Suprapubic skin (tissue), 4 donors: ENCODE measurements around the gene FAM120C. TPM values are rescaled to one million over a fixed set of nuclear protein-coding genes. Genes with fewer than 3 reads are reported as not detected.

Experiments
- DNase-seq, 2 donors: peaks; one replicate each; pipeline ENCODE4 v3.0.0-alpha.2; 2019; ENCODE audit warnings: low spot score in 2 of 2
- H3K27ac ChIP-seq: fragments of 200-600 bp; sonication (generic); one replicate; pipeline ENCODE4 v1.5.1; 2019
- H3K27me3 ChIP-seq: fragments of 200-600 bp; sonication (generic); one replicate; pipeline ENCODE4 v1.5.1; 2019
- H3K36me3 ChIP-seq: fragments of 200-600 bp; sonication (generic); one replicate; pipeline ENCODE4 v1.5.1; 2019
- H3K4me1 ChIP-seq: fragments of 200-600 bp; sonication (generic); one replicate; pipeline ENCODE4 v1.5.1; 2019
- H3K4me3 ChIP-seq: fragments of 200-600 bp; sonication (generic); one replicate; pipeline ENCODE4 v1.5.1; 2019; ENCODE audit warnings: mild to moderate bottlenecking
- H3K9me3 ChIP-seq: fragments of 200-600 bp; sonication (generic); one replicate; pipeline ENCODE4 v1.5.1; 2019
- EP300 ChIP-seq: sonication (generic); formaldehyde crosslinking; IDR thresholded peaks from one replicate; pipeline ENCODE4 v1.6.1; 2017; ENCODE audit warnings: antibody characterized with exemption
- POLR2A ChIP-seq, 2 donors: fragments of 450-650 bp; IDR thresholded peaks; one replicate each; pipeline ENCODE4 v1.6.1; 2017; ENCODE audit warnings: antibody characterized with exemption in 2 of 2, mild to moderate bottlenecking in 2 of 2, moderate library complexity in 2 of 2
- POLR2AphosphoS5 ChIP-seq, 3 donors: sonication (generic); formaldehyde crosslinking; IDR thresholded peaks; one replicate each; pipeline ENCODE4 v1.6.1; 2017; ENCODE audit warnings: antibody characterized with exemption in 3 of 3
- WGBS: methylation state at CpG from one replicate; pipeline ENCODE4 v1.1.5; 2018; 5-methylcytosine and 5-hydroxymethylcytosine counted together
- total RNA-seq, 4 donors: library from RNA; depleted of rRNA; stranded (reverse); fragments of >200 nt; gene quantifications; one replicate each; pipeline ENCODE4 v1.1.0, GENCODE V29; 2016
- TF ChIP-seq, protein P1 (sequence below), 2 donors: fragments of 200-600 bp in 1 of 2; fragments of 450-650 bp in 1 of 2; sonication (generic) in 1 of 2; IDR thresholded peaks; one replicate each; pipeline ENCODE4 v1.5.1; 2016 to 2019; ENCODE audit warnings: antibody characterized with exemption in 2 of 2, mild to moderate bottlenecking in 1 of 2, moderate library complexity in 1 of 2

The FAM120C gene
- total RNA-seq, 4 donors from 2014 or later, result 8.5 to 16.3 (median 10.3) TPM

DNA sequence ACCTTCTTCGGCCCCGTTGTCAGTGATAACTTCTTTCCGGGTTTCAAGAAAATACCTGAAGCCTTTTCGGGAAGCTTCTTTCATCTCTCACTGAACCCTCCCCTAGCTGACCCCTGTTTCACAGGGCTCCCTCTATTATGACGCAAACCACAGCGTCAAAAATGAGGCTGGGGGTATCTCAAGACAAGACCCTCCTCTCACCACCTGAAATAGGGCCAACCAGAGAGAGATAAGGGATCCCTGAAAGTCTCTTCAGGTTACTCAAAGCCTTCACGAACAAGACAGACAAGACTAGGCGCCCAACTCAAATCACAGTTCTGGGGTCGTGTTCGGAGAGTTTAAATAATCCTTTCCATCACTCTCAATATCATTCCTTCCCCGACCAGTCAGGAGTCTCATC is 140.0 kb downstream of the FAM120C start:
- Histone ChIP-seq H3K4me3 (peak overlapping the region; percentile 63), H3K27ac (peak overlapping the region; percentile 29), H3K36me3 (peaks cover 16% of the 10 kb centered on the region), H3K27me3 (no peaks in the 10 kb centered on the region), H3K9me3 (no peaks in the 10 kb centered on the region), H3K4me1 (peaks cover 7% of the 10 kb centered on the region)
- TF ChIP-seq POLR2AphosphoS5 (IDR thresholded peaks at IDR 0.05) (no peak), EP300 (no peak), POLR2A (IDR thresholded peaks at IDR 0.05) (no peak)
- TF ChIP-seq, protein P1, sequence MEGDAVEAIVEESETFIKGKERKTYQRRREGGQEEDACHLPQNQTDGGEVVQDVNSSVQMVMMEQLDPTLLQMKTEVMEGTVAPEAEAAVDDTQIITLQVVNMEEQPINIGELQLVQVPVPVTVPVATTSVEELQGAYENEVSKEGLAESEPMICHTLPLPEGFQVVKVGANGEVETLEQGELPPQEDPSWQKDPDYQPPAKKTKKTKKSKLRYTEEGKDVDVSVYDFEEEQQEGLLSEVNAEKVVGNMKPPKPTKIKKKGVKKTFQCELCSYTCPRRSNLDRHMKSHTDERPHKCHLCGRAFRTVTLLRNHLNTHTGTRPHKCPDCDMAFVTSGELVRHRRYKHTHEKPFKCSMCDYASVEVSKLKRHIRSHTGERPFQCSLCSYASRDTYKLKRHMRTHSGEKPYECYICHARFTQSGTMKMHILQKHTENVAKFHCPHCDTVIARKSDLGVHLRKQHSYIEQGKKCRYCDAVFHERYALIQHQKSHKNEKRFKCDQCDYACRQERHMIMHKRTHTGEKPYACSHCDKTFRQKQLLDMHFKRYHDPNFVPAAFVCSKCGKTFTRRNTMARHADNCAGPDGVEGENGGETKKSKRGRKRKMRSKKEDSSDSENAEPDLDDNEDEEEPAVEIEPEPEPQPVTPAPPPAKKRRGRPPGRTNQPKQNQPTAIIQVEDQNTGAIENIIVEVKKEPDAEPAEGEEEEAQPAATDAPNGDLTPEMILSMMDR (IDR thresholded peaks at IDR 0.05), result no peak
- WGBS, result 43% methylated on average over 11 of the region's 11 CpGs
- no peak for DNase-seq

DNA sequence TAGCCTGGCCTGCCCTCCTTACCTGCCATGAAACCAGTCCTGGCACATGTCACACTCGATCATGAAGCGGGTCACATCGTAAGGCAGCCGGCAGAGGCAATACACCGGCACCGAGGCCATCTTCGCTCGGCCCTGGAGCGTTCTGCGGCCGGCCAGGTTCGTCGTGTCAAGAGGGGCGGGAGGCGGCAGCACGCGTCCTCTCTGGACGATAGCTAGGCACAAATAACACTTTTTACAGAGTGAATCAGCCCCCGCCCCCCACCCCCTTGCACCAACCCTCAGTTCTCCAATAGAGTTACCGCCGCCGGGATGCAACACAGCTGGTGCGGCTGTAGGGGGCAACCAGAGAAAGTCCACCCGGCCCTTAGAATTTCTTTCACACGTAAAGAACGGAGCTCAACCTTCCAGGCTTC is 140.4 kb downstream of the FAM120C start:
- DNase-seq, result peak in 1 of 2 donors; percentile 62
- 43% methylated on average over 18 of the region's 26 CpGs for WGBS
- Histone ChIP-seq H3K4me1 (peaks cover 7% of the 10 kb centered on the region), H3K36me3 (peaks cover 16% of the 10 kb centered on the region), H3K27me3 (no peaks in the 10 kb centered on the region), H3K4me3 (peak overlapping the region; percentile 63), H3K9me3 (no peaks in the 10 kb centered on the region), H3K27ac (no peak overlapping the region)
- TF ChIP-seq, protein P1 (IDR thresholded peaks at IDR 0.05), result peak in 1 of 2 donors; percentile 12
- no peak for TF ChIP-seq EP300

DNA sequence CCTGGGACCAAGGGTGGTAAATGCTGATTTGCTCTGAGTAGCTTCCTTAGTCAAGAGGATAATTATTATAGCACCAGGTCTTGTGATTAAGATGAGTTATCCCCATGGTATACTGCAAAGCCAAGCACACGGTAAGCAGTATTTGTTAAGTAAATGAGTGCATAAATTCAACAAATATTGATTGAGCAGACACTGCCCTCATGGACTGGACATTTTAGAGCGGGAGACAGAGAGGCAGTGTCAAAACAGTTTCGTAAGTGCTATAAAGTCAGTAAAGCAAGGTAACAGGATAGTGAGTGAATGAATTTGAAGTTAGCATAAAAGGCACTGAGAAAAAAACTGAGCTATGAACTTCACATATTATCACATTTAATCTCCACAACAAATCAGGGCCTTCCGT is 152.7 kb downstream of the FAM120C start:
- TF ChIP-seq POLR2AphosphoS5 (IDR thresholded peaks at IDR 0.05), result no peak
- TF ChIP-seq EP300, result no peak
- TF ChIP-seq, protein P1 (IDR thresholded peaks at IDR 0.05), result no peak
- no peak for TF ChIP-seq POLR2A (IDR thresholded peaks at IDR 0.05)
- no peak for DNase-seq
- H3K27ac ChIP-seq, result no peak overlapping the region
- H3K4me1 ChIP-seq, result peaks cover 5% of the 10 kb centered on the region
- H3K4me3 ChIP-seq, result no peak overlapping the region
- H3K9me3 ChIP-seq, result no peaks in the 10 kb centered on the region
- H3K27me3 ChIP-seq, result no peaks in the 10 kb centered on the region
- WGBS, result 83% methylated on average over 4 of the region's 4 CpGs
- H3K36me3 ChIP-seq, result peaks cover 13% of the 10 kb centered on the region

DNA sequence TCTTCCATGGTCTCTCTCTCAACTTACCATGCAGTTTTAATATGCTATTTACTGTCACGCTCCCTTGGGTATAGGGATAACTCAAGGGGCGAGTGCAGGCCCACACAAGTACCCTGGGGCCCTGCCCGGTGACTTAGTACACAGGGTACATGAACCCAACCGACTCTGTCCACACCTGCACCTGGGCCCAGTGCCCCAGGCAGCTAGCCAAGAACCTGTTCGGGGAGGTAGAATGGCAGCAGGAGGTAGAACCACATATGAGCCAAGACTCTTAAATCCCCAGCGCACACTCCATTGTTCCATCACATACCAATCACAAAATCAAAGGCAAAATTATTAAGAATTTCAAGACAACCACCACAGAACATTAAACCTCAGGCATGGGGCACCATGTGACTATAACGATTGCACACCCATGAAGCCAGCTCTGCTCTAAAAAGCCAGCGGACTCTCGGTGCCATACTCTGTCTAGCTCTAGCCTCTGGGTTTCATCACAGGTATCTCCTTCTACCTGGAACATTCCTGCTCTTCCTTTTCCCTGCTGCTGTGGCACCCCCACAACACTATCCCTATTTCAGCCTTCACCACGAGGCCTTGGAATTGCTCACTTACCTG is 153.4 kb downstream of the FAM120C start:
- TF ChIP-seq, protein P1 (IDR thresholded peaks at IDR 0.05), result no peak
- TF ChIP-seq POLR2A (IDR thresholded peaks at IDR 0.05) (no peak), EP300 (no peak), POLR2AphosphoS5 (IDR thresholded peaks at IDR 0.05) (no peak)
- no peak for DNase-seq
- no peak overlapping the region for H3K27ac ChIP-seq
- H3K27me3 ChIP-seq, result no peaks in the 10 kb centered on the region
- peaks cover 13% of the 10 kb centered on the region for H3K36me3 ChIP-seq
- peaks cover 5% of the 10 kb centered on the region for H3K4me1 ChIP-seq
- H3K9me3 ChIP-seq, result no peaks in the 10 kb centered on the region
- no peak overlapping the region for H3K4me3 ChIP-seq
- 65% methylated on average over 10 of the region's 10 CpGs for WGBS

DNA sequence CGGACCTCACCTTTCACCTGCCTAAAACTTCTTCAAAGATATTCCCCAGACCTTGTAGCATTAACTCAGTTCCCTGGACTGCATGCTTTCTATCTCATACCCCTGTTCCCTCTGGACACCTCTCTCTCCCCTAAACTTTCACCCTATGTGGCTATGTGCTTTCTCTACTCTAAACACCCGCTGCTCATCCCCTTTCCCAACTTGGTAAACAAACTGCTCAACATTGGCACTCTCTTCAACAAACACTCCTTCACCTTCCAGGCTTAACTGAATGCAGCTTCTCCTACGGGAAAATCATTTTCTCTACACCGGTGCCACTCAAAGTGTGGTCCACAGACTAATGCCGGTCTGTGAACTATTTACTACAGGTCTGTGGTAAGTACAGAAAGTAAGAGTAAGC is 158.7 kb downstream of the FAM120C start:
- DNase-seq, result no peak
- 88% methylated on average over 5 of the region's 5 CpGs for WGBS
- H3K36me3 ChIP-seq, result peaks cover 15% of the 10 kb centered on the region

More for the DNA sequence above, 158.7 kb downstream of the FAM120C start:
- no peaks in the 10 kb centered on the region for H3K9me3 ChIP-seq
- no peak overlapping the region for H3K27ac ChIP-seq
- no peaks in the 10 kb centered on the region for H3K4me1 ChIP-seq
- H3K4me3 ChIP-seq, result no peak overlapping the region
- no peaks in the 10 kb centered on the region for H3K27me3 ChIP-seq
- TF ChIP-seq POLR2AphosphoS5 (IDR thresholded peaks at IDR 0.05) (no peak), EP300 (no peak), POLR2A (IDR thresholded peaks at IDR 0.05) (no peak)
- TF ChIP-seq, protein P1 (IDR thresholded peaks at IDR 0.05), result no peak

Other genes with a start within 250 kb of the FAM120C start
- gene PHF8, start 138.8 kb downstream of the FAM120C start, total RNA-seq, result 10 to 100 TPM; 17.5 to 72.2 (median 25.4) TPM
- gene WNK3, start 174.8 kb upstream of the FAM120C start, total RNA-seq, result 1 to 10 TPM in 2 of 4 donors, under 1 TPM in 2; 0.34 to 1.4 (median 0.82) TPM